GM18502 (cell line): Measurements from ENCODE around the gene TRMT2B.
A peak's percentile ranks its signal among the peaks of the same experiment; 100 is the strongest.
"Not testable (repeated sequence)": the region's sequence is repeated elsewhere in the genome, so short reads cannot be mapped to it uniquely, and the experiment has no call there.

Experiments
- ATAC-seq: cut with Tn5 transposase; IDR thresholded peaks from one replicate; pipeline ENCODE4 v1.9.1; 2021; ENCODE audit warnings: mild to moderate bottlenecking; ENCODE audit not compliant: unreplicated experiment, poor library complexity

The TRMT2B gene

DNA sequence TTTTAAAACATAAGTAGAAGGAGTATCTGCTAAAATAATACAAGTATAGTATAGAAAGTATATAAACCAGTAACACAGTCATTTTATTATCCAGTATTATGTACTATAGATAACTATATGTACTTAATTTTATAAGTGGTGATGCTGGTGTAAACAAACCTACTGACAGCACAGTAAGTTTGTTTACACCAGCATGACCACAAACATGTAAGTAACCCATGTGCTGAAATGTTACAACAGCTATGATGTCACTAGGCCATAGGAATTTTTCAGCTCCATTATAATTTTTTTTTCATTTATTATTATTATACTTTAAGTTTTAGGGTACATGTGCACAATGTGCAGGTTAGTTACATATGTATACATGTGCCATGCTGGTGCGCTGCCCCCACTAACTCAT, 39.9 kb downstream of the TRMT2B start:
- ATAC-seq: not testable (repeated sequence)

GRCh38 chrX:101009090-101009489, 42.8 kb downstream of the TRMT2B start:
- no peak for ATAC-seq

- no peak for ATAC-seq
These were observed 52.5 kb downstream of the TRMT2B start for GRCh38 chrX:100999451-100999850.

GRCh38 chrX:100995469-100995868, 56.4 kb downstream of the TRMT2B start:
- no peak for ATAC-seq

DNA sequence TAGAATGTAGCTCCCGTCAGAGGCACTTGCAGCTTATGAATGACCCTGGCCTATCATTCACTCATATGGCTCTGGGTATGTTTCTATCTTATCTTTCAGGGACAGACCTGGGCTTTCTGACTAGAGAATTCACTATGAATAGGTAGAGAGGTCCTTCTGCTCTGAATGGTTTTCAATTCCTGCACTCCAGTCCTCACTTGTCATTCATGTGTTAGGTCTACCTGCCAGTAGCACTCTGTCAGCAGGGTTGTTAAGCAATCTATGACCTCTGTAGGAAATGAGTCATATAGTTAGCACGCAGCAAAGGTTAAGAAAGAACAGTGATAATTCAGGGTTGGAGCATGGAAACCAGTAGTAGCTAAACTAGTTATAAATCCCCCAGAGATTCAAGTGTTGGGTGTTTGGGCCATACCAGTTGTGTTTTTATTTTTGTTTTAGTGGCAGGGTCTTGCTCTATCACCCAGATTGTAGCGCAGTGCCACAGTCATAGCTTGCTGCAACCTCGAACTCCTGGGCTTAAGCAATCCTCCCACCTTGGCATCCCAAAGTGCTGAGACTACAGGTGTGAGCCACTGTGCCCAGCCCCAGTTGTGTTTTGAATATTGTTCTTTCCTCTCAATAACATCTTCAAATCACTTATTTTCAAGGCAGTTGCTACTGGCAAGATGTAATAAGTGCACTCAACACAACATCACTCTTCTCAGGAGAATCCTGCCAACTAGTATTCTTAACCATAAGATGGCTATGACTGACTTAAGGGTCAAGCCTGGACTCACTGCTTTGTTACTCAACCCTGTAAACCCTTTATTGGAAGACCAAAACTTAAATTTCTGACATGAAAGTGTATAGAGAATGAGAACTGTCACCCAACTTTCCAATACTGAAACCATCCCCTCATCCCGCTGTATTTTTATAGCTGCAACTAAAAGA, 57.3 kb downstream of the TRMT2B start:
- ATAC-seq: peak; percentile 95

DNA sequence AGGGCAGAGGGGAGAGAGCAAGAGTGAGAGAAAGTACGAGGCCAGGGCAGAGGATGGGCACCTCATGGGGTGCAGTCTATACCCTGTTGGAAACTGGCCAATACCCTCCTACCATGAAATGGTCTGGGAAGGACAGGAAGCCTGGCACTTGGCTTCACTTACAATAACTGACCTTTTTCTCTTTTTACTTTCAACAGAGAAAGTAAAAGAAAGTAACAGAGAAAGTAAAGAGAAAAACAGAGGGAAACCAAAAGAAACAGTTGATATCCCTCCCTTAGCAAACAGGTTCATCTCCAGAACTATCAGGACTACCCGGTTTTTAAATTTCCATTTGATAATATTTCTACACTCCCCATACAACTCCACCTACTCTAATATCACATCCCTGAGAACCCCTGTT, 61.8 kb downstream of the TRMT2B start:
- no peak for ATAC-seq

DNA sequence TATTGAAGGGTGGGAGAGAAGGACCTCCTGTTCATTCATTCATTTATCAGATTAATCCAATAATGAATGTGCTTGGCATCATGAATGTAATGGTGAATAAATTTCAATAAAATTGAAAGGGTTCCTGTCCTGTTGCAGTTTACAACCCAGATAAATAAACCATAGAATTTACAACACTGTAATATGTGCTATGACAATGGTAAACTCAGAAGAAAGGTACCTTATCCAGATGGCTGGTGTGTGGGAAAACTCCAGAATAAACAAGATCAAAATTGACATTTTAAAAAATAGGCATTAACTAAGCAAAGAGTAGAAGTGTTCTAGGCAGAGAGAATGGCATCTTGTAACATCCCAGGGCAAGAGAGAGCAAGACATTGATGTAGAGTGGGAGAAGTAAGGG, 67.1 kb downstream of the TRMT2B start:
- no peak for ATAC-seq

DNA sequence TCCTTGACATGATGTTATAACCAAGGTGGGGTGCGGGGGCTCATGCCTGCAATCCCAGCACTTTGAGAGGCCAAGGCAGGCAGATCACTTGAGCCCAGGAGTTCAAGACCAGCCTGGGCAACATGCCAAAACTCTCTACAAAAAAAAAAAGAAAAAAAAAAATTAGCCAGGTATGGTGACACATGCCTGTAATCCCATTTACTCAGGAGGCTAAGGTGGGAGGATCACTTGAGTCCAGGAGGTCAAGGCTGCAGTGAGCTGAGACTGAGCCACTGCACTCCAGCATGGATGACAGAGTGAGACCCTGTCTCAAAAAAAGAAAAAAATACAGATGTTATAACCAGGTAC, 70.4 kb downstream of the TRMT2B start:
- ATAC-seq: not testable (repeated sequence)

GRCh38 chrX:100980608-100981497, 71.1 kb downstream of the TRMT2B start:
- ATAC-seq: no peak

GRCh38 chrX:100979881-100980607, 71.9 kb downstream of the TRMT2B start:
- ATAC-seq: no peak

DNA sequence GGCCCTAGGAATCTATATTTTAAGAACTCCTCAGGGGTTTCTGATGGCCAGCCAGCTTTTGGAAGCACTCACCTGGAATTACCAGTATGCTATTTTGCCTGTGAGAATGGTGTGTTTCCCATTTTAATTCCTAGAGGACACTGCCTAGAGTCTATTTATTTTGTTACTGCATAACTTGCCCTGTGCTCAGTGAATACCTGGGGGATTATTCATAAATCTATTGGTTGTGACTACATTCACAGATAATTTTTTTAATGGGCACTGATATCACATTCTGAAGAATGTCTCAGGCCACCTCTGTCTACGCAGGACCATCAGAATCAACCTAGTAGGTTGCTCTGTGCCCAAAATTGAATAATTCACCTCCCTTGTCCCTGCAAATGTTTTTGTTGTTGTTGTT, 75.7 kb downstream of the TRMT2B start:
- ATAC-seq: no peak

DNA sequence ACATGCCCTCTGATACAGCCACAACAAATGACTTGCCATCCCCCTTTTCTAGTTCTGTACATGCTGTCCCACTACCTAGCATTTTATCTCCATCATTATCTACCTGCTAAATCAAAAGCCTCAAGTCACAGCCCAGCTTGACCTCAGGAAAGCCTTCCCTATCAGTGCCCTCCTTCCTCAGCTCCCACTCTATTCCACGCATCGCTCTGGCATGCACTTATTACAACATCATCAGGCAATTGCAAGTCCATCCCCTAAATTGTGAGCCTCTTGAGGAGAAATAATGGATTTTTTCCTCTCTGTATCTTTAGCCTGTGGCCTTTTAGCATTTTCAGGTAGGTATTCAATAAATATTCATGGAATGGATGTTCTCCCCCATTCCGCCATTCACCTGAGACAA, 76.7 kb downstream of the TRMT2B start:
- ATAC-seq: no peak

- no peak for ATAC-seq
These were observed 78.5 kb downstream of the TRMT2B start for GRCh38 chrX:100973411-100973810.

DNA sequence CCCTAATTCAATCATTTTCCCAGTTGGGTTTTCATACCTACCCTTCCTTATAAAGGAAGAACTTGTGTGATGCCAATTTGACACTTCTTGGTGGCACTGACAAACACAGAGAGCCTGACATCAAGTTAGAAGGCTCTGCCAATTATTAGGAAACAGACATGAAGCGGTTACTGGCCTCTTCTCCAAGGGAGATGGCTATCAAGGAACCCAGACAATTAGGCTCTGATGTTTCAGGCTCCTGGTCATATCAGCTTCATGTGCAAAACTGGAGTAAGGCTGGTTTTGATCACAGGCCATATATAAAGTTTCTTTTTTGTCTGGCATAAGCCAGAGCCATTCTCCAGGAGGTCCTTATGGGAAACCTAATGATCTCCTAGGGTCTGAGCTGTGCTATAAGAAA, 82.0 kb downstream of the TRMT2B start:
- no peak for ATAC-seq

GRCh38 chrX:100969408-100969807, 82.5 kb downstream of the TRMT2B start, which contains the start of gene ARL13A:
Gene ARL13A (plus strand): TSS chrX:100969708. CDS start chrX:100973690, 3,982 bp downstream.
- no peak for ATAC-seq

- ATAC-seq: no peak
These were observed 87.5 kb downstream of the TRMT2B start for GRCh38 chrX:100964362-100964761.

DNA sequence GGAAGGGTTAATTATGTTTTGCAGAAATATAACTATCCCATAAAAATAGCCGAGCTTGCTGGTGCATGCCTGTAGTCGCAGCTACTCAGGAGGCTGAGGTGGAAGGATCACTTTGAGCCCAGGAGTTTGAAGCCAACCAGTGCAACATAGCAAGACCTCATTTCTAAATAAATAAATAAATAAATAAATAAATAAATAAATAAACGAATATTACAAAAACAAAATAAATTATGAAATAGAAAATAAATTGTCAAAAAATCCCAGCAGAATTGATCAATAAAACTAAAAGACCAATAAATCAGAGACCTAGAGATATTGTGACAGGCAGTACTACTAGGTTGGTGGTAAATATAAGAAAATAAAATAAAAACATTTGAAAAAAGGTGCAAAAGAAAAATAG, 89.1 kb downstream of the TRMT2B start:
- no peak for ATAC-seq
